Measurements from ENCODE around the gene FGG. TPM values are rescaled to one million over a fixed set of nuclear protein-coding genes. Genes with fewer than 3 reads are reported as not detected.

The FGG gene
- polyA plus RNA-seq, 1 donor (not counting 4 experiments of a cell fraction or from before 2014, with no cell fraction given) = 0.17 TPM

GRCh38 chr4:154583230-154583629 lies 29.2 kb downstream of the FGG start:
- H3K4me2 ChIP-seq (ENCODE audit: control insufficient read depth, extremely low read depth, insufficient read depth, low read depth, low read length) = no peak overlapping the region
- H3K27me3 ChIP-seq (ENCODE audit: control insufficient read depth, extremely low read depth, insufficient read depth, low read length) = no peaks in the 10 kb centered on the region
- H3K79me2 ChIP-seq (ENCODE audit: control insufficient read depth, insufficient read depth, low read length) = no peaks in the 10 kb centered on the region
- DNase-seq (ENCODE audit: low read depth, low spot score) (no peak), FAIRE-seq (no peak)
- H3K36me3 ChIP-seq (ENCODE audit: control insufficient read depth in 2 of 2, extremely low read depth in 1 of 2, insufficient read depth in 2 of 2, low read length in 2 of 2) = no peaks in the 10 kb centered on the region
- no peak for TF ChIP-seq CTCF (optimal IDR thresholded peaks at IDR 0.05 in 1 of 3, IDR thresholded peaks at IDR 0.05 in 1 of 3, conservative IDR thresholded peaks at IDR 0.05 in 1 of 3; ENCODE audit: extremely low read depth in 1 of 3, insufficient read depth in 2 of 3, low read length in 3 of 3)
- no peak for TF ChIP-seq EZH2 (IDR thresholded peaks at IDR 0.05; ENCODE audit: low read length)
- no peaks in the 10 kb centered on the region for H3K9me3 ChIP-seq (ENCODE audit: control insufficient read depth, low read depth, low read length)
- no peak overlapping the region for H3K9ac ChIP-seq (ENCODE audit: control insufficient read depth, extremely low read depth, insufficient read depth, low read length)
- dilution Hi-C loops (cut with MboI; ENCODE audit: extremely low pct_ligation_motif_present, low sequenced_read_pairs) = no loop called here
- no peak overlapping the region for H3K27ac ChIP-seq (ENCODE audit: control insufficient read depth, insufficient read depth, low read length)
- H2AFZ ChIP-seq (ENCODE audit: control insufficient read depth, low read length) = no peak overlapping the region
- H3K4me3 ChIP-seq (ENCODE audit: control insufficient read depth in 2 of 3, extremely low read depth in 1 of 3, insufficient read depth in 2 of 3, low read depth in 1 of 3, low read length in 3 of 3) = no peak overlapping the region
- H3K9me1 ChIP-seq (ENCODE audit: control insufficient read depth, extremely low read depth, insufficient read depth, low read length) = no peaks in the 10 kb centered on the region
- H4K20me1 ChIP-seq (ENCODE audit: control insufficient read depth, extremely low read depth, insufficient read depth, low read length) = no peaks in the 10 kb centered on the region
- peaks cover under 1% of the 10 kb centered on the region for H3K4me1 ChIP-seq (ENCODE audit: control insufficient read depth, extremely low read depth, insufficient read depth, low read length)

GRCh38 chr4:154582723-154583122 lies 29.7 kb downstream of the FGG start:
- FAIRE-seq (no peak), DNase-seq (ENCODE audit: low read depth, low spot score) (no peak)
- H3K27me3 ChIP-seq (ENCODE audit: control insufficient read depth, extremely low read depth, insufficient read depth, low read length) = no peaks in the 10 kb centered on the region
- dilution Hi-C loops (cut with MboI; ENCODE audit: extremely low pct_ligation_motif_present, low sequenced_read_pairs) = no loop called here
- H3K9me1 ChIP-seq (ENCODE audit: control insufficient read depth, extremely low read depth, insufficient read depth, low read length) = no peaks in the 10 kb centered on the region
- H3K36me3 ChIP-seq (ENCODE audit: control insufficient read depth in 2 of 2, extremely low read depth in 1 of 2, insufficient read depth in 2 of 2, low read length in 2 of 2) = no peaks in the 10 kb centered on the region
- no peak overlapping the region for H3K9ac ChIP-seq (ENCODE audit: control insufficient read depth, extremely low read depth, insufficient read depth, low read length)
- no peak overlapping the region for H3K27ac ChIP-seq (ENCODE audit: control insufficient read depth, insufficient read depth, low read length)
- no peak overlapping the region for H2AFZ ChIP-seq (ENCODE audit: control insufficient read depth, low read length)
- TF ChIP-seq CTCF (optimal IDR thresholded peaks at IDR 0.05 in 1 of 3, IDR thresholded peaks at IDR 0.05 in 1 of 3, conservative IDR thresholded peaks at IDR 0.05 in 1 of 3; ENCODE audit: extremely low read depth in 1 of 3, insufficient read depth in 2 of 3, low read length in 3 of 3) (no peak), EZH2 (IDR thresholded peaks at IDR 0.05; ENCODE audit: low read length) (no peak)
- H3K4me1 ChIP-seq (ENCODE audit: control insufficient read depth, extremely low read depth, insufficient read depth, low read length) = peaks cover 3% of the 10 kb centered on the region
- H3K4me3 ChIP-seq (ENCODE audit: control insufficient read depth in 2 of 3, extremely low read depth in 1 of 3, insufficient read depth in 2 of 3, low read depth in 1 of 3, low read length in 3 of 3) = no peak overlapping the region
- no peaks in the 10 kb centered on the region for H3K9me3 ChIP-seq (ENCODE audit: control insufficient read depth, low read depth, low read length)
- no peaks in the 10 kb centered on the region for H3K79me2 ChIP-seq (ENCODE audit: control insufficient read depth, insufficient read depth, low read length)
- no peaks in the 10 kb centered on the region for H4K20me1 ChIP-seq (ENCODE audit: control insufficient read depth, extremely low read depth, insufficient read depth, low read length)
- H3K4me2 ChIP-seq (ENCODE audit: control insufficient read depth, extremely low read depth, insufficient read depth, low read depth, low read length) = no peak overlapping the region
